ENCODE results near the gene GPX7.

GPX7 gene

DNA sequence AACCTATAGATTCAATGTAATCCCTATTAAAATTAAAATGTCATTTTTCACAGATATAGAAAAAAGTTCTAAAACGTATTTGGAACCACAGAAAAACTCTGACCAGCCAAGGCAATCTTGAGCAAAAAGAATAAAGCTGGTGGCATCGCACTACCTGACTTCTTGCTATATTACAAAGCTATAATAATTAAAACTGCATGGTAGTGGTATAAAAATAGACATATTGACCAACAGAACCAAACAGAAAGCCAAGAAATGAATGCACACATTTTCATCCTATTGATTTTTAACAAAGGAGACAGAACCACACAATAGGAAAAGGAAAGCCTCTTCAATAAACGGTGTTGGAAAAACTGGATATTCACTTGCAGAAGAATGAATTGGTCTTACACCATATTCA lies 21.6 kb downstream of the GPX7 start:
- TF ChIP-seq GLIS3 (CRISPR knock-in tag; IDR thresholded peaks at IDR 0.05): no peak
- TF ChIP-seq, protein P1, sequence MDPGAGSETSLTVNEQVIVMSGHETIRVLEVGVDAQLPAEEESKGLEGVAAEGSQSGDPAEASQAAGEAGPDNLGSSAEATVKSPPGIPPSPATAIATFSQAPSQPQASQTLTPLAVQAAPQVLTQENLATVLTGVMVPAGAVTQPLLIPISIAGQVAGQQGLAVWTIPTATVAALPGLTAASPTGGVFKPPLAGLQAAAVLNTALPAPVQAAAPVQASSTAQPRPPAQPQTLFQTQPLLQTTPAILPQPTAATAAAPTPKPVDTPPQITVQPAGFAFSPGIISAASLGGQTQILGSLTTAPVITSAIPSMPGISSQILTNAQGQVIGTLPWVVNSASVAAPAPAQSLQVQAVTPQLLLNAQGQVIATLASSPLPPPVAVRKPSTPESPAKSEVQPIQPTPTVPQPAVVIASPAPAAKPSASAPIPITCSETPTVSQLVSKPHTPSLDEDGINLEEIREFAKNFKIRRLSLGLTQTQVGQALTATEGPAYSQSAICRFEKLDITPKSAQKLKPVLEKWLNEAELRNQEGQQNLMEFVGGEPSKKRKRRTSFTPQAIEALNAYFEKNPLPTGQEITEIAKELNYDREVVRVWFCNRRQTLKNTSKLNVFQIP (CRISPR knock-in tag; IDR thresholded peaks at IDR 0.05; ENCODE audit: borderline replicate concordance, low read depth): no peak
- TF ChIP-seq TOX (CRISPR knock-in tag; IDR thresholded peaks at IDR 0.05; ENCODE audit: borderline replicate concordance): no peak
- ATAC-seq: no peak

- TF ChIP-seq ESRRG (CRISPR knock-in tag; IDR thresholded peaks at IDR 0.05): no peak
- no peak for TF ChIP-seq OSR1 (CRISPR knock-in tag; IDR thresholded peaks at IDR 0.05)
- TF ChIP-seq CSDC2 (CRISPR knock-in tag; IDR thresholded peaks at IDR 0.05): no peak
- no peak for TF ChIP-seq TCF4 (CRISPR knock-in tag; IDR thresholded peaks at IDR 0.05; ENCODE audit: borderline replicate concordance)
- no peak for TF ChIP-seq CREB5 (CRISPR knock-in tag; IDR thresholded peaks at IDR 0.05; ENCODE audit: low read depth)
- TF ChIP-seq ZNF70 (CRISPR knock-in tag; IDR thresholded peaks at IDR 0.05): no peak
- no peak for TF ChIP-seq ZFP3 (CRISPR knock-in tag; IDR thresholded peaks at IDR 0.05)
- TF ChIP-seq ISL1 (CRISPR knock-in tag; IDR thresholded peaks at IDR 0.05): no peak
- TF ChIP-seq ZFP30 (CRISPR knock-in tag; IDR thresholded peaks at IDR 0.05): no peak
- no peak for TF ChIP-seq ZNF8 (CRISPR knock-in tag; IDR thresholded peaks at IDR 0.05)
- no peak for TF ChIP-seq TOX (CRISPR knock-in tag; IDR thresholded peaks at IDR 0.05; ENCODE audit: borderline replicate concordance)
- no peak for TF ChIP-seq PPARA (CRISPR knock-in tag; IDR thresholded peaks at IDR 0.05; ENCODE audit: borderline replicate concordance)
- no peak for TF ChIP-seq ARNTL (CRISPR knock-in tag; IDR thresholded peaks at IDR 0.05; ENCODE audit: borderline replicate concordance, low read depth)
- TF ChIP-seq CSRNP3 (CRISPR knock-in tag; IDR thresholded peaks at IDR 0.05): no peak
- no peak for TF ChIP-seq ZNF565 (CRISPR knock-in tag; conservative IDR thresholded peaks at IDR 0.05; ENCODE audit: low read depth)
- no peak for TF ChIP-seq TSHZ2 (CRISPR knock-in tag; IDR thresholded peaks at IDR 0.05)
- no peak for TF ChIP-seq BACH2 (CRISPR knock-in tag; IDR thresholded peaks at IDR 0.05; ENCODE audit: borderline replicate concordance)
- no peak for ATAC-seq
Observed at GRCh38 chr1:52627028-52627427, 24.9 kb downstream of the GPX7 start.

- no peak for ATAC-seq
- TF ChIP-seq ZNF565 (CRISPR knock-in tag; conservative IDR thresholded peaks at IDR 0.05; ENCODE audit: low read depth) (no peak), PPARA (CRISPR knock-in tag; IDR thresholded peaks at IDR 0.05; ENCODE audit: borderline replicate concordance) (no peak), CSRNP3 (CRISPR knock-in tag; IDR thresholded peaks at IDR 0.05) (no peak), ARNTL (CRISPR knock-in tag; IDR thresholded peaks at IDR 0.05; ENCODE audit: borderline replicate concordance, low read depth) (no peak), ZFP30 (CRISPR knock-in tag; IDR thresholded peaks at IDR 0.05) (no peak), TOX (CRISPR knock-in tag; IDR thresholded peaks at IDR 0.05; ENCODE audit: borderline replicate concordance) (no peak), ZC3H10 (CRISPR knock-in tag; IDR thresholded peaks at IDR 0.05) (no peak), ZFP3 (CRISPR knock-in tag; IDR thresholded peaks at IDR 0.05) (no peak), CREB5 (CRISPR knock-in tag; IDR thresholded peaks at IDR 0.05; ENCODE audit: low read depth) (no peak), ZNF70 (CRISPR knock-in tag; IDR thresholded peaks at IDR 0.05) (no peak), OSR1 (CRISPR knock-in tag; IDR thresholded peaks at IDR 0.05) (no peak), BACH2 (CRISPR knock-in tag; IDR thresholded peaks at IDR 0.05; ENCODE audit: borderline replicate concordance) (no peak), TCF4 (CRISPR knock-in tag; IDR thresholded peaks at IDR 0.05; ENCODE audit: borderline replicate concordance) (no peak)
- TF ChIP-seq, protein P1 (CRISPR knock-in tag; IDR thresholded peaks at IDR 0.05; ENCODE audit: borderline replicate concordance, low read depth): no peak
- TF ChIP-seq, protein P2, sequence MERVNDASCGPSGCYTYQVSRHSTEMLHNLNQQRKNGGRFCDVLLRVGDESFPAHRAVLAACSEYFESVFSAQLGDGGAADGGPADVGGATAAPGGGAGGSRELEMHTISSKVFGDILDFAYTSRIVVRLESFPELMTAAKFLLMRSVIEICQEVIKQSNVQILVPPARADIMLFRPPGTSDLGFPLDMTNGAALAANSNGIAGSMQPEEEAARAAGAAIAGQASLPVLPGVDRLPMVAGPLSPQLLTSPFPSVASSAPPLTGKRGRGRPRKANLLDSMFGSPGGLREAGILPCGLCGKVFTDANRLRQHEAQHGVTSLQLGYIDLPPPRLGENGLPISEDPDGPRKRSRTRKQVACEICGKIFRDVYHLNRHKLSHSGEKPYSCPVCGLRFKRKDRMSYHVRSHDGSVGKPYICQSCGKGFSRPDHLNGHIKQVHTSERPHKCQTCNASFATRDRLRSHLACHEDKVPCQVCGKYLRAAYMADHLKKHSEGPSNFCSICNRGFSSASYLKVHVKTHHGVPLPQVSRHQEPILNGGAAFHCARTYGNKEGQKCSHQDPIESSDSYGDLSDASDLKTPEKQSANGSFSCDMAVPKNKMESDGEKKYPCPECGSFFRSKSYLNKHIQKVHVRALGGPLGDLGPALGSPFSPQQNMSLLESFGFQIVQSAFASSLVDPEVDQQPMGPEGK (CRISPR knock-in tag; IDR thresholded peaks at IDR 0.05; ENCODE audit: borderline replicate concordance): no peak
Observed at GRCh38 chr1:52628614-52629324, 26.6 kb downstream of the GPX7 start.
